Activated CD4-positive, alpha-beta T cell treated with anti-CD3 and anti-CD28 coated beads, Interleukin-2, amount 50 U/mL, for 4 hours (primary cell): ENCODE data around the gene SMIM45.
A peak's percentile ranks its signal among the peaks of the same experiment; 100 is the strongest.

Experiments used
- DNase-seq, 2 experiments: peaks; one replicate each; pipeline ENCODE4 v3.0.0-alpha.2; 2020

SMIM45 gene

DNA sequence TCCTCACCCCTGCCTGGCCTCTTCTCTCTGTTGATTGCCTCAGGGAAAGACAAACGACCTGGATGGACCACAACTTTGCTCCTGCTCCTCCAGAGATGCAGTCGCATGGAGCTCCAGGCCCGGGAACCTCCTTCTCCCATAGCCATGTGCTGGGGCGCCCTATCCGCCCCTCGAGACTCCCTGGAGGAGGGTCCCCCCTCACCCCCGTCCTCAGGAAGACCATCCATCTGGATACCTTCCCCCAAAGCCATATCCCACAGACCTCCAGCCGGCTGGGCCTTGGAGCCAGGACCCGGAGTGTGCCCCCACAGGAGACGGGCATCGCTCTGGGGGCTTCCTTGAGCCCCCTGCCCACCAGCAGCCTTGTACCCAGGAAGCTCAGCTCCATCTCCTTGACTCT lies 19.5 kb downstream of the SMIM45 start:
- no peak for DNase-seq

GRCh38 chr22:41974691-41975290 lies 22.8 kb downstream of the SMIM45 start:
- no peak for DNase-seq

GRCh38 chr22:41975299-41976069 lies 23.5 kb downstream of the SMIM45 start:
- DNase-seq, result no peak

DNA sequence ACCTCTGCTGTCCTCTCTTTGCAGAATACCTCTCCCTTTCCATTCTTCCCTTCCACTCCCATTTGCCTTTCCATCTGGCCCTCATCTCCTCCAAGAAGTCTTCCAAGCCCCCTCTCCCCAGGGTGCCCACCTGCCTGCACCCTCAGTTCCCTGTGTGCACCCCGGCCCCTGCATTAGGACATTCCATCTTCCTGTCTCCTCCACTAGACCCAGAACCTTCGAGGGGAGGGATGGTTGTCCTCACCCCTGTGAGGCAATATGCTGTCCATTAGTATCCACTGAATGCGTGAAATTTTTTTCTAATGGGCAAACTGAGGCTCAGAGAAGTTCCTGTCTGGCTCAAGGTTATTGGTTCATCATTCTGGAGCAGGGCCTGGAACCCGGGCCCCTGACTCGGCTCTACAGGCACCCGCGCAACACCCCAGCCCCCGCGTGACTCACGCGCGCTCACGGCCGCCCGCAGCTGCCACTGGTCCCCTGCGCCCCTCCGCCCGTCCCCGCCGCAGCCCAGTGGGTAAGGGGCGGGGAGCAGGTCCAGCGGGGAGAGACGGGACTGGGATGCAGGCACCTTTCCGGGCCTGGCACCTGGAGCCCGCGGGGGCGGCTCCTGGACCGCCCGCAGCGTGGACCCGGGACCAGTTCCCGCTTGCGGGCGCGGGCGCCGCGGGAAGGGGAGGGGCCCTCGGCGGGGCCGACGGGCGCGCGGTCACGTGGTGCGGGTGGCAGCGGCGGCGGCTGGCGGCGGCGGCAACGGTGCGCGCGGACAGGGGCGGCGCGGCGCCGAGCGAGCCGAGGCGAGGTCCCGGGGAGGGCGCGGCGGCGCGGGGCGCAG lies 24.3 kb downstream of the SMIM45 start:
- DNase-seq, result peak; percentile 17 to 33

DNA sequence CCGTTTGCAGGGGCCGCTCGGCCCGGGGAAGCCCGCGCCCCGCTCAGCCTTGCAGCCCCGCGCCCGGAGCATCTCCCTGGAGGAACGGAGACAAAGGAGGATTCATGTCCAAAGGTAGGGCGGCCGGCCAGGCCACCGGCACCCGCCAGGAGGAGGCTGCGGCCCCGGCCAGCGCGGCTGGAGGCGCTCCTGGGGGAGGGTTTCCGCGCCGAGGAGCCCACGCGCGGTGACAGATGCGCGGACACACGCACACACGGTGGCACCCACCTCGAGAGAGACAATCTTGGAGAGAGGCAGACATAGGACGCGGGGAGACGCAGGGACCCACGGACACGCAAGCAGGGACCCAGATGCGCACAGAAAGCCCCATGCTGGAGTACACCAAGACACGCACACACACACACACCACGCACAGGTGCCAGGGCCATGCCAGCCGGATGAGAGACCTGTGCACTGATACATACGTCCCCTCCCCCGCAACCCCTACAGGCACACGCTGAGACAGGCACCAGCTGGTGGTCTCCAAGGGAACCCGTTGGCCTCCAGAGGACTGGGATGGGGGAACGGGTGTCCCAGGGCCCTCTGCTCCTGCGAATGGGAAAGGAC lies 25.1 kb downstream of the SMIM45 start:
- no peak for DNase-seq

DNA sequence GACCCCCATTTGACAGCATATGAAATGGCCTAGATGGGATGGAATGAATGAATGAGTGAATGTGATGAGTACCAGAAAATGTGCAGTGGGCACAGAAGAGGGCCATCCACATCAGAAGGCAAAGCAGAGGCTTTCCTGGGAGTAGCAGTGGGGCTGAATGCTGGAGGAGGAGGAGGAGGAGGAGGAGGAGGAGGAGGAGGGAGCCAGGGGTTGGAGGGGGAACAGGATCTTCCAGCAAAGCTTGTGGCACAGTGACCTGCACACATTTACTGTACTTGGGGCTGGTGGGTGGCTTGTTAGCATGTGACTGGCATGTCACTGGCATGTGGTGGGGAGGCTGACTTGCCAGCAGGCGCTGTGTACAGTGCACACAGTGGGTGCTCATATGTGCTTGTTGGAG lies 26.8 kb downstream of the SMIM45 start:
- no peak for DNase-seq

DNA sequence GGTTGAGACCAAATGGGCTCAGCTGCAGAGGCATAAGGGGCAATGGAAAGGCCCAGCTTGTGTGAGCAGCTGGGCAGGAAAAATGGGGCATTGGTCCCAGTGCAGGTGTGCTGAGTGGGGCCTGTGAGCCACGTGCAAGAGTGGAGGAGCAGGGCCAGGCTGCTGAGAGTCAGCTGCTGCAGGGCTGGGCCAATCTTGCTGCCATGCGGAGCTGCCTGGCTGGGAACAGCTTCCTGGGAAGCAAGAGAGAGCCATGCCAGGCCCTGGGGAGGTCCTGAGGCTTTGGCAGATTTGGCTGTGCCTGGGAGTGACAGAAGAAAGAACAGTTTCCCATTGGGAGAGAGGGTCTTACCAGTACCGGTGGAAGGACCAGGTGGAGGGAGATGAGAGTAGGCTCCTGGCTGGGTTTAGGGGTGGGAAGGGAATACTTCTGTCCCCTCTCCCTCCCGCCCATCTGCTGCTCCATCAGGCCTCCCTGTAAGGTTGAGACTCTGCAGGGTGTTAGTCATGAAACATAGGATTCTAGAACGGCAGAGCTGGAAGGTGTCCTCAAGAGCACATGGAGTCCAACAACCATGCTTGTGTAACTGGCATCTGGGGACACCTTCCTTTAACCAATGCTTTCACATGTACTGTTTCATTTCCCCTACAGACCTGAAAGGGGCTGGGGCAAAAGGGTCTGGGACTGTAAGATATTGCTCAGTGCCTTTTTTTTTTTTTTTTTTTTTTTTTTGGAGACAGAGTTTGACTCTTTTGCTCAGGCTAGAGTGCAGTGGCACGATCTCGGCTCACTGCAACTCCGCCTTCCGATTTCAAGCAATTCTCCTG lies 27.7 kb downstream of the SMIM45 start:
- DNase-seq, result no peak

GRCh38 chr22:41982865-41983264 lies 30.9 kb downstream of the SMIM45 start:
- DNase-seq, result no peak

- DNase-seq, result no peak
Observed at GRCh38 chr22:41983513-41984405, 31.8 kb downstream of the SMIM45 start.

- no peak for DNase-seq
Observed at GRCh38 chr22:41987276-41987675, 35.3 kb downstream of the SMIM45 start.

DNA sequence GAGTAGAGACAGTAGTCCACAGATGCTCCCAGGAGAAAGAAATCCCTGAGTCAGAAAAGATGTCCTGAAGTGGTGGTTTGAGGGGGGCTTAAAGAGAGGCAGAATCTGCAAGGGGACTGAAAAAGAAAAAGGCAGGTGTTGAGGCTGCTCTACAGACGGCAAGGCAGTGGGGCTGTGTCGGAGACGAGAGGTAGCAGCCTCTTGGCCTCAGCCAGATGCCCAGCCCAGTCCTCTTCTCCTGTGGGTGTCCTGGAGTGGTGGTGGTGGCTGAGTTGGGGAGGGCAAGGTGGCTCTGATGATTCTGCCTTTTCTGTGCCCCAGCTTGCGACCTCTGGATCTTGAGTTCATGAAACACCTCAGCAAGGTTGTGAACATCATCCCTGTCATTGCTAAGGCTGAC lies 37.3 kb downstream of the SMIM45 start:
- no peak for DNase-seq

GRCh38 chr22:41991111-41991510 lies 39.2 kb downstream of the SMIM45 start:
- no peak for DNase-seq

GRCh38 chr22:41992496-41992895 lies 40.5 kb downstream of the SMIM45 start:
- DNase-seq, result no peak

DNA sequence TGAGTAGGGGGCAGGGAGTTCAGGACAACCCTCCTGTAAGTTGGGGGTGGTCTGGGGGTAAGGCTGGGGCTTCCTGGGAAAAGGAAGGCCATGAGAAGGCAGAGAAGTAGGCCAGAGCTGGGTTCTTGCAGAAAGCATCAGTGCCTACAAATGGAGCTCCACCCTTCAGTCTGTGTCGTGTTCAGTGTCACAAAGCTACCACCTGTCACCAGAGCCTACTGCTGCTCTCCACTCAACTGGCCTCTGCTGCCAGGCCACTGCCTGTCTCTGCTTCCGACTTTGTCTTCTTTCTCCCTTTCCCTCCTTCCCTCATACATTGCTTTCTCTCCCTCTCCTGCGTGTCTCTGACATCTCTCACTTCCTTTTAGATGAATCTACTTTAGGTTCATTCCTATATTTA lies 43.3 kb downstream of the SMIM45 start:
- no peak for DNase-seq

DNA sequence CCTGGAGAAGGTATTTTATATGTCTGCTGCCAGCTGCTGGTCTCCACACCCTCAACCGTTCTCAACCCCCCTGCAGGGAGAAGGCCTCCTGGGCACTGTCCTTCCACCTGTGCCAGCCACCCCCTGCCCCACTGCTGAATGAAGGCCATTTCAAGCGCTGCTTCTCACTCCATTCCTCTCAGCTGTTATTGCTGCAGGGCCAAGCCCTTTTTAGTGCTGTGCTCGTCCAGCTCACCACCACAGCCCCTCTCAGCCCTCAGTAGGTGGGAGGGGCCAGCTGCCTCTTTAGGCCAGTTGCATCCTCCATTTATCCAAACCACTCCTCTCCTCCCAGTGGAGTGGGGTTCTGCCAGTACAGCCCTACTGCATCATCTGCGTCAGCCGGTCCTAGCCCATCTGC lies 44.9 kb downstream of the SMIM45 start:
- DNase-seq, result no peak

DNA sequence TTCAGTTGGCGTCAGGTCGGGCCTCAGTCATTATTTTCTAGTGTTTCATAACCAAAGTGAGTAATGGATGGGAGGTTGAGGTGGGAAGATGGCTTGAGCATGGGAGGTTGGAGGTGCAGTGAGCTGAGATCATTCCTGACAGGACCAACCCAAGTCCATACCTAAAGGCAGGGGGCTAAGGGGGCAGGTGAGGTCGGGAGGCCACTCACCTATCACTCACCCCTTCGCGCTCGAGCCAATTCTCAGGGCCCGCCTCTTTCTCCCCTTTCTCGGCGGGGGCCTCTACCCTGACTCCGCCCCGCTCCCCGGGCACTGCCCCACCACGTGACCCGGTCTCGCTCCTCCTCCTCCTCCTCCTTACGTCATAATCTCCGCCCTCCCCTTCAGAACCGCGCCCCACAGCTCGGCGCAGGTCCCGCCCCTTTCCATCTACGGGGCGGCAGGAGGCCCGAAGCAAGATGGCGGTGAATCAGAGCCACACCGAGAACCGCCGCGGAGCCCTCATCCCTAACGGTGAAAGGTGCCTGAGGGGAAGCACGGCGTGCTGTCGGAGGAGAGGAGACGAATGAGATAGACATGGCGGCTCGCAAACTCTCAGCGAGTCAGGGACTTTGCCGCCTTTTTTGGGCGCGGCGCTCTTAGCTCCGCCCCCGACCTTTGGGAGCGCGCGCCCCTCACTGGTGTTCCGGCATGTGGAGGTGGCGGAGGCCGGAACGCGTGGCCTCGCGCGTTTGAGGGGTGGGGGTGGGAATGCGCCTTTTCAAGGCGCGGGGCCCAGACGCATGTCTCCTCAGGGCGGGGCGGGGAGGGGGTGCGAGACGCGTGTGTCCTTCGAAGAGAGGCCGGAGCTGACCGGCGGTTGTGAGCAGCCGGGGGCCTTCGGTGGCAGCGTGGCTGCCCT lies 46.7 kb downstream of the SMIM45 start, which contains the start of gene WBP2NL:
Gene WBP2NL (plus strand): TSS at position 428 of the 901 bp plus-strand sequence. CDS start 31 bp downstream, at position 459.
- peak; percentile 82 to 83 for DNase-seq

- DNase-seq, result no peak
Observed at GRCh38 chr22:42000466-42000865, 48.5 kb downstream of the SMIM45 start.

DNA sequence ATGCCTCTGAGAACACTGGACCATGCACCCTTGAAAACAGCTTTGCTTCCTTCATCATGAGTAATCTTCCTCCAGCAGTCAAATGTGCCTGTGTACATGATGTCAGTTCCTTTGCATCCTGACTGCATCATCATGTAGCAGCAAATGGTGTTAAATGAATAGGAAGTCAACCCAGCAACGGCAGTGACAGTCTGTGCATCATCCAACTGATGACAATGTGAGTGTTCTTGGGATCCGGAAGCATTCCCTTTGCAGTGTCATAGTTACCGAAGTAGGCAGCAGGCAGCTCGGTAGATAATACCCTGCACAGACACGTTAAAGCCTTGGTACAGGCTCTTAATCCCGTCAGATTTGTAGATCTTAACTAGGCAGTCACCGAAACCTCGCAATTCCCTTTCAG lies 49.2 kb downstream of the SMIM45 start:
- DNase-seq, result no peak

- no peak for DNase-seq
Observed at GRCh38 chr22:42001706-42002105, 49.8 kb downstream of the SMIM45 start.

GRCh38 chr22:42007922-42008321 lies 56.0 kb downstream of the SMIM45 start:
- no peak for DNase-seq
